ENCODE measurements around the gene SMU1.

The SMU1 gene

DNA sequence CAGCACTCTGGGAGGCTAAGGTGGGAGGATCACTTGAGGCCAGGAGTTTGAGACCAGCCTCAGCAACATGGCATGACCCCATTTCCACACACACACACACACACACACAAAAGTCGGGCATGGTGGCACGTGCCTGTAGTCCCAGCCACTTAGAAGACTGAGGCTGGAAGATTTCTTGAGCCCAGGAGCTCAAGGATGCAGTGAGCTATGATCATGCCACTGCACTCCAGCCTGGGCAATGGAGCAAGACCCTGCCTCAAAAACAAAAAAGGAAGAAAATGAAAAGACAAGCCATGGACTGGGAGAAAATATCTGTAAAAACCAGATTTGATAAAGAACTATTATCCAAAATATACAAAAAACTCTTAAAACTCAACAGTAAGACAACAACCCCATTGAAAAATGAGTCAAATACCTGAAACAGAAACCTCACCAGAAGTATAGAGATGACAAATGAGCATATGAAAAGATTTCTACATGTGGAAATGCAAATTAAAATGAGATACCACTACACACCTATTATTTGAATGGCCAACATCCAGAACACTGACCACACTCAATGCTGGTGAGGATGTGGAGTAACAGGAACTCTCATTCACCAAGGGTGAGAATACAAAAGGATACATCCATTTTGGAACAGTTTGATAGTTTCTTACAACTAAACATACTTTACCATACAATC, 26.7 kb downstream of the SMU1 start:
- H3K9me3 ChIP-seq (ENCODE audit: control insufficient read depth, insufficient read depth, low read depth, low read length), result no peaks in the 10 kb centered on the region
- CTCF ChIA-PET, result interaction anchor here (0.7 kb wide), 3 partner anchors 198 to 869 kb away, joined by 3 to 4 read pairs (median 4); no protein-coding TSS in a partner anchor
- peaks cover 4 to 81% of the 10 kb centered on the region in 2 experiments for H3K36me3 ChIP-seq (ENCODE audit: control insufficient read depth in 2 of 2, insufficient read depth in 1 of 2, low read length in 2 of 2)
- no peak overlapping the region for H3K4me3 ChIP-seq (ENCODE audit: low read depth, low read length)
- no peaks in the 10 kb centered on the region; the same call in 1 of the 2 replicates for H3K4me1 ChIP-seq (ENCODE audit: control insufficient read depth, insufficient read depth, low read length)
- POLR2A ChIA-PET, result no interaction called here
- H3K27ac ChIP-seq (ENCODE audit: extremely low read depth, low read depth, low read length), result no peak overlapping the region
- TF ChIP-seq ZNF585B (tag by site-specific recombination; IDR thresholded peaks at IDR 0.05), result no peak
- no peak for TF ChIP-seq ZNF324 (tag by site-specific recombination; IDR thresholded peaks at IDR 0.05)
- TF ChIP-seq ZNF558 (tag by site-specific recombination; IDR thresholded peaks at IDR 0.05), result no peak
- TF ChIP-seq ZNF121 (tag by site-specific recombination; IDR thresholded peaks at IDR 0.05), result peak; percentile 60
- no peak for TF ChIP-seq ZNF626 (tag by site-specific recombination; IDR thresholded peaks at IDR 0.05)

DNA sequence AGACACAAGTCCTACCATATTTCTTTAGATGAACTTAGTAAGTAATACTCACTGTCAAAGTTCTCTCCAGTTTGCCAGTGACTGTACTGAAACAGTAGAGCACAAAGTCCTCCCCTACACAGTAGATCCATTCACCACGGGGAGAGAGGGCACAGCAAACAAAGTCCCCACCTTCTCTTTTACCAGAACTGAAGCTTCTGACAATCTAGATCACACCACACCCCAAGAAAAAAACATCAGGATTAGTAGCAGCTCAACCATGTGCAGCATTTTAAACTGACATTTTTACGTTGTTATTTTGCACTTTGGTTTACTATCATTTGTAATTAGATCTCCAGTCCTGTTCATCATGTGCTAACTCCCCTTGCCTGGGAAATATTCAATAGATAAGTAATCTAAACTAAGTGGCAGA, 28.4 kb downstream of the SMU1 start:
- TF ChIP-seq ZNF521 (tag by site-specific recombination; IDR thresholded peaks at IDR 0.05) (no peak), GFI1B (tag by site-specific recombination; IDR thresholded peaks at IDR 0.05) (no peak)
- ChIA-PET POLR2A (interaction anchor here (0.7 to 1.3 kb wide), 3 partner anchors 13 to 28 kb away, joined by 3 to 6 read pairs (median 3); partner anchors contain the start of genes DNAJA1 and SMU1), CTCF (no interaction called here)
- Histone ChIP-seq H3K4me3 (ENCODE audit: low read depth, low read length) (no peak overlapping the region), H3K36me3 (ENCODE audit: control insufficient read depth in 2 of 2, insufficient read depth in 1 of 2, low read length in 2 of 2) (peaks cover 4 to 66% of the 10 kb centered on the region in 2 experiments), H3K9me3 (ENCODE audit: control insufficient read depth, insufficient read depth, low read depth, low read length) (no peaks in the 10 kb centered on the region), H3K27ac (ENCODE audit: extremely low read depth, low read depth, low read length) (no peak overlapping the region), H3K4me1 (ENCODE audit: control insufficient read depth, insufficient read depth, low read length) (no peaks in the 10 kb centered on the region; the same call in 1 of the 2 replicates)

GRCh38 chr9:33046061-33046460, 30.4 kb downstream of the SMU1 start:
- peaks cover 0 to 48% of the 10 kb centered on the region in 2 experiments for H3K36me3 ChIP-seq (ENCODE audit: control insufficient read depth in 2 of 2, insufficient read depth in 1 of 2, low read length in 2 of 2)
- ChIA-PET CTCF (interaction anchor here (1.7 to 2.5 kb wide), 2 partner anchors 10 to 11 kb away, joined by 6 to 10 read pairs; no protein-coding TSS in a partner anchor), POLR2A (interaction anchor here (0.7 to 7.8 kb wide), 3 partner anchors 21 to 177 kb away, joined by 3 to 78 read pairs (median 4); partner anchors contain the start of genes DNAJA1 and SMU1)
- no peaks in the 10 kb centered on the region; the same call in 1 of the 2 replicates for H3K4me1 ChIP-seq (ENCODE audit: control insufficient read depth, insufficient read depth, low read length)
- no peak overlapping the region for H3K4me3 ChIP-seq (ENCODE audit: low read depth, low read length)
- no peaks in the 10 kb centered on the region for H3K9me3 ChIP-seq (ENCODE audit: control insufficient read depth, insufficient read depth, low read depth, low read length)
- TF ChIP-seq ZNF398 (tag by site-specific recombination; IDR thresholded peaks at IDR 0.05), result no peak
- no peak overlapping the region for H3K27ac ChIP-seq (ENCODE audit: extremely low read depth, low read depth, low read length)

DNA sequence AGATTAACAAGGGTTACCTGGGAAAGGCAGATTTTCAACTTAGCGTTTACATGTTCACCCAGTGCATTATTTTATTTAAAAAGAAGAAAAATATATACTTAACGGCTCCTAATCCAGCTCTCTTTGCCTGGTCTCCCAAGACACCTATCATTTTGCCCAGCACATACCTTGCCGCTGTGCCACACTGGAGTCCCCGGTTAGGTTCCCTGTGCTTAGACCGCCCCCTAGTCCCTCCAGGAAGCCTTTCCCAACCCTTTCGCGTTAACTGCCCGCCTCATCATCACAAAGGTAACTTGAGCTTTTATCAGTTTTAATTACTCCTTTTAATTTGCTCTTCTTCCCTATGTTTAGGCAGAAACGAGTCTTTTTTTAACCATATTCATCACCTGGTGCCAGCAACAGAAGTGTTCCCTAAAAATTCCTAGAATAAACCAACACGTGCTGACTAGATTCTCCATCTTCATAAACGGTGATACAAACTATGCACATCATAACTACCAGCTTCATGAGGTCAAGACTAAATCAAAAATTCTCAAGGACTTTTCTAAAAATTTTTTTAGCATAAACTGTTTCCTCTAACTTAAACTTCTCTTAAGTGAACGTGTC, 31.7 kb downstream of the SMU1 start:
- Histone ChIP-seq H3K27ac (ENCODE audit: extremely low read depth, low read depth, low read length) (peak overlapping the region; percentile 71), H3K4me1 (ENCODE audit: control insufficient read depth, insufficient read depth, low read length) (no peaks in the 10 kb centered on the region; the same call in 1 of the 2 replicates), H3K4me3 (ENCODE audit: low read depth, low read length) (peak overlapping the region; percentile 62), H3K36me3 (ENCODE audit: control insufficient read depth in 2 of 2, insufficient read depth in 1 of 2, low read length in 2 of 2) (peaks cover 6 to 53% of the 10 kb centered on the region in 2 experiments), H3K9me3 (ENCODE audit: control insufficient read depth, insufficient read depth, low read depth, low read length) (no peaks in the 10 kb centered on the region)
- no peak for TF ChIP-seq ZNF114 (tag by site-specific recombination; IDR thresholded peaks at IDR 0.05)
- TF ChIP-seq ZNF335 (tag by site-specific recombination; conservative IDR thresholded peaks at IDR 0.05), result peak; percentile 53; the same call in 1 of the 2 replicates
- no peak for TF ChIP-seq ZNF830 (tag by site-specific recombination; IDR thresholded peaks at IDR 0.05; ENCODE audit: low read depth)
- 0 out of 2 replicates have a peak, but pooled peaks have one; percentile 22 for TF ChIP-seq IKZF3 (tag by site-specific recombination; IDR thresholded peaks at IDR 0.05)
- no peak for TF ChIP-seq ZNF792 (tag by site-specific recombination; IDR thresholded peaks at IDR 0.05)
- CTCF ChIA-PET, result interaction anchor here (0.6 to 2.5 kb wide), 15 partner anchors 8 to 666 kb away, joined by 3 to 10 read pairs (median 4); no protein-coding TSS in a partner anchor
- POLR2A ChIA-PET, result interaction anchor here (1.0 to 7.8 kb wide), 9 partner anchors 8 to 219 kb away, joined by 3 to 78 read pairs (median 4); partner anchors contain the start of genes DNAJA1 and SMU1
